NCI-H1930 (cell line): ENCODE data around the gene SMARCD1.
"Not testable (repeated sequence)": the region's sequence is repeated elsewhere in the genome, so short reads cannot be mapped to it uniquely, and the experiment has no call there.

Experiments
- DNase-seq, 2 experiments: peaks; one replicate each; lab custom pipeline; 2025; lab: John Stamatoyannopoulos, UW

The SMARCD1 gene

DNA sequence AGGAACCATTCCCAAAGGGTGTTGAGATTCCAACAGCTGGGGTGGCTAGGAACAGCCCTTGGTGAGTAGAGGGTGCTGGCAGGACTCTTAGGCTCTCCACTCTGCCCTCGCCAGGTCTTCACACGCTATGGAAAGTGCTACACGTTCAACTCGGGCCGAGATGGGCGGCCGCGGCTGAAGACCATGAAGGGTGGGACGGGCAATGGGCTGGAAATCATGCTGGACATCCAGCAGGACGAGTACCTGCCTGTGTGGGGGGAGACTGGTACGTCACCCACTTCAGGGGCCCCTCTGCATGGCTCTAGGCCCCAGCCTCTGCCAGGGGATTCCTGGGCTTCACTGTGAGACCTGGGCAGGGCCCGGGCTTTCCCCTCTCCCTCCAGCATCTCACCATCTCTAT lies 8.0 kb upstream of the SMARCD1 start:
- DNase-seq, result no peak

DNA sequence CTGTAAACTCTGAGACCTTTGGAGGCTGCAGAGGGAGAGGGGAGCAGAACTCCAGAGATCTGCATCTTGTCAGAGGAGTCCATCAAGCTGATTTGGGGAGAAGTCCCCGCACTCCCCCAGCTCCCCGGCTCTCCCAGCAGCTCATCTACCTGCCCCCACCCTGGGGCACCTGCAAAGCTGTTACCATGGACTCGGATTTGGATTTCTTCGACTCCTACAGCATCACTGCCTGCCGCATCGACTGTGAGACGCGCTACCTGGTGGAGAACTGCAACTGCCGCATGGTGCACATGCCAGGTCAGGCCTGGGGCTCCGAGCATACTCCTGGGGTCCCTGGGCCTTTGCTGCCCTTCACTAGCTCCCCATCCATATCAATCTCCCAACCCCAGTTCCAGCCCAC lies 6.9 kb upstream of the SMARCD1 start:
- no peak for DNase-seq

DNA sequence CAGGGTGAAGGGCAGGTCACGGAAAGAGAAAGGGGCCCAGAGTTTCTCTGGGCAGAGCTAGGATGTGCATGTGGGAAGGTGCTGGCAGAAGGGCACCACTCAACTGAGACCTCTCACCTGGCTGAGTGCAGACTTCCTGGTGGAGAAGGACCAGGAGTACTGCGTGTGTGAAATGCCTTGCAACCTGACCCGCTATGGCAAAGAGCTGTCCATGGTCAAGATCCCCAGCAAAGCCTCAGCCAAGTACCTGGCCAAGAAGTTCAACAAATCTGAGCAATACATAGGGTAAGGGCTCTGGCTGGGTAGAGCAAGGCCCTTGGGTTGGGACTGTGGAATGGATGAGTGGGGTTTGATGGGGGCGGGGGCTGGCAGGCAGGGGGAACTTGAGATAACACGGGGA lies 5.4 kb upstream of the SMARCD1 start:
- DNase-seq, result no peak

DNA sequence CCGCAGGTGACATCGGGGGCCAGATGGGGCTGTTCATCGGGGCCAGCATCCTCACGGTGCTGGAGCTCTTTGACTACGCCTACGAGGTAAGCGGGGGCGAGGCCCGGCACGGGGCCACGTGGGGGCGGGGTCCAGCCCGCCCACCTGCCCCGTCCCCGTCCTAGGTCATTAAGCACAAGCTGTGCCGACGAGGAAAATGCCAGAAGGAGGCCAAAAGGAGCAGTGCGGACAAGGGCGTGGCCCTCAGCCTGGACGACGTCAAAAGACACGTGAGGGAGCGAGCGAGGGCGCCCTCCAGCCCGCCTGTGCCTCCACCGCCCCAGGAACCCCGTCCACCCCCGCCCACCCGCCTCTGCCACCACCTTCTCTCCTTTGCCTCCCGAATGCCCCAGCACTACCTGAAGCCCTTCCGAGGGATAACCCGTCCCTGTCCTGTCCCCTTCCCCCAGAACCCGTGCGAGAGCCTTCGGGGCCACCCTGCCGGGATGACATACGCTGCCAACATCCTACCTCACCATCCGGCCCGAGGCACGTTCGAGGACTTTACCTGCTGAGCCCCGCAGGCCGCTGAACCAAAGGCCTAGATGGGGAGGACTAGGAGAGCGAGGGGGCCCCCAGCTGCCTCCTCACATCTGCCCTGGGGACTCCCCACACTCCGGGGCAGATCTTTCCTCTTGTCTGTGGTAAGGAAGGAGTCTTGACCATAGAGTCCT lies 3.9 kb upstream of the SMARCD1 start:
- no peak for DNase-seq

DNA sequence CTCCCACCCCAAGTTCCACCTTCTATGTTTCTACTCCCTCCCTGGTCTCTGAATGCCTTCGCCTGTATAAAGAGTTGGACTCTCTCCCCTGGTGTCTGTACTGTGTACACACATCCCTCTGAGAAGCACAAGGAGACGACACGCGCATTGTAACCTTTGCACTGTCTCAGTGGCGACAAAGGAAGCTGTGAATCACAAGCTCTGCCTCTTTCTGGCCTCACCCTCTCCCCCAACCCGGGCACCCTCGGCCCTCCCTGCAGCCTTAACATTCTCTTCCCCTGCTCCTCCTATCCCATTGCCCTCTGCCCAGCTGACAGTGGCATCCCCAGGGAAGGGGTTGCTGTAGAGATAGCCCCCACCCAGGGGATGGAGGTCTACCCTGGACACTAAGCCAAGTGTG lies 2.5 kb upstream of the SMARCD1 start:
- DNase-seq, result no peak

DNA sequence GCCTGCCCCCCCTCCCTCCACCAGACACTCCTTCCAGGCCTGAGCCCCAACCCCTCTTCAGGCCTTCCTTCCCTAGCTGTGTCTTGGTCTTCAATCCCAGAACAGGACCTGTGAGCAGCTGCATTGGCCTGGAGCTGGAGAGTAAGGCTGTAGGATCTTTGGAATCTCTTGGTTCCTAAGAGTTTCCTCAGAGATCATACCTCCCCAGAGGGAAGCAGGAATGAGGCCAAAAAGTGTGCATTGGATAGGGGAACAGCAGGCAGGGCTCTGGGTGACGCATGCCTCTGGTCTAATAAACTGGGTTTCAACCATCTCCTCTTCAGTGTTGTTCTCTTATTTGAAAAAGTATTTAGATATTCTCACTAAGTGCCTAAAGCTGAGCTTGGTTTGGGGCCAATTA lies 1.8 kb upstream of the SMARCD1 start:
- no peak for DNase-seq

DNA sequence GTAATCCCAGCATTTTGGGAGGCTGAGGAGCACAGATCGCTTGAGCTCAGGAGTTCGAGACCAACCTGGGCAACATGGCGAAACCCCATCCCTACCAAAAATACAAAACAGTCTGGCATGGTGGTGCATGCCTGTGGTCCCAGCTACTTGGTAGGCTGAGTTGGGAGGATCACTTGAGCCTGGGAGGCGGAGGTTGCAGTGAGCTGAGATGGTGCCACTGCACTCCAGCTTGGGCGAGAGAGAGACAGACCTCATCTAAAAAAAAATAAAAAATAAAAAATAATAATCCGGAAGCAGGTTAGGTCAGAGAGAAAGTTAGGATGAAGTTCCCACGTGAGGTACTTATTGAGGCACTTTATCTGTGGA lies 750 bp upstream of the SMARCD1 start:
- DNase-seq, result not testable (repeated sequence)

DNA sequence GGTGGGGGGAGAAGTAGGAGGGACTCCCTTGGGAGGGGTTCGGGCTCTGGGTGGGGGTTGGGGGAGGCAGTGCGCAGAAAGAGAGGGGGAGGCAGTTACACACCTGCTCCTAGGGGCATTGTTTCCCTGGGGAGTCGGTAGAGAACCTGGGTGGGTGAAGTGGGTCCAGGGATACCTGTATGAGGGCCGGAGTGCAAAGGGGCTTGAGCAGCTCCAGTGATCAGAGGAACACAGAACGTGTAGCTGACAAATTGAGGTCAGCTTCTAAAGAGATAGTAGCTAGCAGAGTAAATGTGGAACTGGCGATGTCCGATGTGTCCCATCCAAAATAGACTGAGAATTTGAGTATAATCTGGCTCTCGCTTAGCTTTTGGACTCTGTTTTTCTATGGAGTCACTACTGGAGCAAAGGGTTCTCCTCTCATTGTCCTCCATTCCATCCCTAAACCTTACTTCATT lies 502 bp downstream of the SMARCD1 start:
- no peak for DNase-seq

DNA sequence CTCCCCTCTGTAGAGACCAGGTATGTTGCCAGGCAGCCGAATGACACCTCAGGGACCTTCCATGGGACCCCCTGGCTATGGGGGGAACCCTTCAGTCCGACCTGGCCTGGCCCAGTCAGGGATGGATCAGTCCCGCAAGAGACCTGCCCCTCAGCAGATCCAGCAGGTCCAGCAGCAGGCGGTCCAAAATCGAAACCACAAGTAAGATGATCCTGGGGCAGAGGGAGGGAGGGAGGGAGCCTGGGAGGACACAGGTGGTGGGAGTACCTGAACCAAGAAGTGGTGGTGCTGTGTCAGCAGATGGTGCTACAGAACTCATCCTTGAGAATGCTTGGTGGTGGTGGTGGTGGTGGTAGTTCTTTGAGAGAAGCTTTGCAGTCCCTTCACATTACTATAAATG lies 1.0 kb downstream of the SMARCD1 start:
- no peak for DNase-seq

DNA sequence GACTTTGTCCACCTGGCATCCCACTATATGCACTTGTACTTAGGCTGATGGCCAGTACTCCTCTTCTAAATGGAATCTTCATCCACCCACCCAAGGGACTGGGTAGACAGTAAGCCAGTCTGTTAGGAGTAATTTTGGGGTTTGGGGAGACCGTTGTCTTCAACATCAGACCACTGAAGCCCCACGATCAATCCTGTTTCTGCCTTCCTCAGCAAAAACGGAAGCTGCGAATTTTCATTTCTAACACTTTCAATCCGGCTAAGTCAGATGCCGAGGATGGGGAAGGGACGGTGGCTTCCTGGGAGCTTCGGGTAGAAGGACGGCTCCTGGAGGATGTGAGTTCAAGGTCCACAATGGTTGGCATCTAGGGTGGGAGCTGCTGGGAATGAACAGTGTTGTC lies 2.0 kb downstream of the SMARCD1 start:
- DNase-seq, result no peak

DNA sequence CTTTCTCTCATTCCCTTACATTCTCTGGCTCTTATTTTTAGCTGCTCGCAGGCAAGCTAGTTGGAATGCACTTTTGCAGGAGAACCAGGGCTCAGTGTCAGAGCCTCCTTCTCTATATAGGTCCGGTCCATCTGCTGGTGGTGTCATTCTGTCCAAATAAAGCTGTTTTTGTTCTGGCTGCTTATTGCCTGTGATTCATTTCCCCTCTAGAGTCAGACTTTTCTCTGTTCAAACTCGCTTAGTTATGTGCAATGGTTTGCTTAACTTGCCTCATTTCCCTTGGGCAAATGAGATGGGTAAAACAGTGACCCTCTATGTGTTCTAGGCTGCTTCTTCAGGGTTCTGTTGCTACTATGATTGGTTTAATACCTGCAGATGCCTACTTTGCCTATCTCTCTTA lies 2.9 kb downstream of the SMARCD1 start:
- DNase-seq, result no peak

DNA sequence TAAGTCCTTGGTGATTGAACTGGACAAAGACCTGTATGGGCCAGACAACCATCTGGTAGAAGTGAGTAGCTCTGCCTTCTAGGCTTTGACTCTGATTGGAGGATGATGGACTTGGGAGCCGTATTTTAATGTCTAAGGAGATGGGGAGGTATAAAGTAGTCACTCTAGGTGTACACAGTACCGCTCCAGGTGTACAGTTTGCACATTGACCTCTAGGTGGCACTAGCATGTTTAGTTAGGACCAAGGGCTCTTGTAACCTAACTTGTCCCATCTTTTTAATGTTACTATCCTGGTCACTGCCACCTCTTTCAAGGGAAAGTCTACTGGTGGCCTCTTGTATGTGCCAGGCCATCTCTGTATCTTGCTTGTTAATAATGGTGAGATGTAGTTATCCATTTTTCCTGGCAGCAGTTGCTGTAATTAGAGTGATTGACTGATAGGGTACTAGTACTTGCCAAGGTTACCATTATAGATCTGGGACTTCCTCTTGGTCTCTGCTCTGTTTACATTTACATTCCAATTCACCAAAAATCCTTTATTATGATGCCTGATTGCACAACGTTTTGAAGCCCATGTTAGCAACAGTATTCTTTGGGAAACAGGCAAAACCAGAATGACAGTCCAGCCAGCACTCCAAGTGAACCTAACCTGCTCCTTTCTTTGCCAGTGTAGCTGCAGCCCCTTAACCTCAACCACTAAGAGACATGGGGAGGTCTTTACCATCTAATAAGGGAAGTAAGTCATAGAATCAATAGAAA lies 3.6 kb downstream of the SMARCD1 start:
- peak; percentile 22 to 48 for DNase-seq

DNA sequence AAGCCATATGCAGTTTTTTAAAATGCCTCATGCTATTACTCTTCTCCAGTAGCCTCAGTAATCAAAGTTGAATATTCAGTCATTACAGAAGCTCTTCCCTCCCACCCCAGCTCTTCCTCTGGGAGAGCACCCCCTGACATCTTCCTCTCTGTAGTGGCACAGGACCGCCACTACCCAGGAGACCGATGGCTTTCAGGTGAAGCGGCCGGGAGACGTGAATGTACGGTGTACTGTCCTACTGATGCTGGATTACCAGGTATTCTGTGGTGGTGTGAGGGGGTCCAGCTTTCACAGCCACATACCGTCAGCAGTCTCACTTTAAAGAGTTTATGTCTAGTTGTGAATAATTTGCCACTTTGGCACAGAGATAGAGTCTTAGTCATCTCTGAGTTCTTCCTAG lies 4.6 kb downstream of the SMARCD1 start:
- DNase-seq, result no peak

DNA sequence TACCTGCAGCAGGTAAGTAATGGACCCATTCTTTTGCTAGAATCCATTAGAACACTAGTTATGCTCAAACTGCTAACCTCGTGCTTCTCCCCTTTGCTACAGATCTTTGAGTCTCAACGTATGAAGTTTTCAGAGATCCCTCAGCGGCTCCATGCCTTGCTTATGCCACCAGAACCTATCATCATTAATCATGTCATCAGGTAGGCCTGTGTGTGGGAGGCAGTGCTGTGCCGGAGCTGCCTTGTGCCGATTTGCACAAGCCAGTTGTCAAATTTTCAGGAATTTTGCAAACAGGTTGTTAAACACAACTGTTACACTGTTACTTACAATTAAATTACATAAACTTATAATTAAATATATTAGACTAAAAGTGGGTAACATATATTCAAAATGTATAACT lies 5.2 kb downstream of the SMARCD1 start:
- no peak for DNase-seq

DNA sequence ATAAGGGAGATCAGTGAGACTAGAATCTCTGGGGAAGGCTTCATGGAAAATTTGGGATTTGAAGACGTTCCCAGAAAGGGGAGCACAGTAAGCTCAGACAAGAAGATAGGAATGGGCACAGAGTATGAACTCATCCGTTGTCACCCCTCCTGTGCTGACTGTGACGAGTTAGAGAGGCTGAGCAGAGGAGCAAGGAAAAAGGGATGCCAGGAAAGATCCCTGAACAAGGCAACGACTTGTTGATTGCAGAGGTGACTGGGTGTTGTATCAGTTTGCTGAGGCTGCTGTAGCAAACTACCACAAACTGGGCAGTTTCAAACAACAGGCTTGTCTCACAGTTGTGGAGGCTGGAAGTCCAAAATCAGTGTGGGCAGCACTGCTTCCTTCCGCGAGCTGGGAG lies 12.8 kb downstream of the SMARCD1 start:
- no peak for DNase-seq

DNA sequence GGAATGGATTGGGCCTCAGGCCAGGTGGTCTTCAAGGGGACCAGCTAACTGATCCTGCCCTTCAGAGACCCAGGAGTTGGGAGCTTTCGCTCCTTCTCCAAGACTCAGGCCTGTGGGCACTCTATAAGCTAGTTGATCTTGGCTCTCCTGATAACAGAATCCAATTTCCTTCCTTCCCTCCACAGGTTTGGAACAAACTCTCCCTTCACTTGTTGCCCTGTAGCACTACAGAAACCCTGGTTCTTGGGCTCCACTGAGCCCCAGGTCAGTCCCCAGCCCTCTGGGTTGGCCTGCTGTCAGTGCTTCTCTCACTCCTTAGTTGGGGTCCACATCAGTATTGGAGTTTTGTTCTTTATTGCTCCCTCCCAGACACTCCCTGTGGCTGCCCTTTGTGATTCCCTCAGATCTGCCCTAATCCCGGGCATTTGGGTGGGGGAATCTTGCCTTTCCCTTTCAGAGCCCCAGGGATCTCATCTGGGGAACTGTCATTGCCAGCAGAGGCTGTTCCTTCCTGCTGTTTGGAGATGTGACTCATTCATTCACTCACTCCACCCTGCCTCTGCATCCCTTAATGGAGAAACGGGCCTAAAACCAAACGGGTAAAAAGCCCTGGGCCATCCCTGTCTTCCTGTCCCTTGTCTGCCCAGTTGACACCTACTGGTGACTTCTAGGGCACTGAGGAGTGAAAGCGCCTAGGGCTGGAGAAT lies 14.3 kb downstream of the SMARCD1 start:
- no peak for DNase-seq

DNA sequence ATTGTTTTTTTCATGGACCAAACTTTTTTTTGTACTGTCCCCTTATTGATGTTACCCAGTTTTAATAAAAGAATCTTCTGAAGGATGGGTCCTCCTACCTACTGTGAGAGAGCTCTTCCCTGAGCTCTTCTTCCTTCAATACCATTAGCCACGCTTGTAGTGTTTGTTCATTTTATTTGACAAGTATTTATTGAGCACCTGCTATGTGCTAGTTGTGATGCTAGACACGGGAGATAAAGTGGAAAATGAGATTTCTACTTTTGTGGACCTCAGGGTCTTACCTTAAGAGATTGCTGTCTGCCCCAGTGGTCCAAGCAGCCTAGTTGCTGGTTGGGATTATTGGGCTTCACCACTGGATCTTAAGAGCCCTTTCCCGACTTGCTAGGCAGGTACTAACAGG lies 15.4 kb downstream of the SMARCD1 start:
- DNase-seq, result no peak

DNA sequence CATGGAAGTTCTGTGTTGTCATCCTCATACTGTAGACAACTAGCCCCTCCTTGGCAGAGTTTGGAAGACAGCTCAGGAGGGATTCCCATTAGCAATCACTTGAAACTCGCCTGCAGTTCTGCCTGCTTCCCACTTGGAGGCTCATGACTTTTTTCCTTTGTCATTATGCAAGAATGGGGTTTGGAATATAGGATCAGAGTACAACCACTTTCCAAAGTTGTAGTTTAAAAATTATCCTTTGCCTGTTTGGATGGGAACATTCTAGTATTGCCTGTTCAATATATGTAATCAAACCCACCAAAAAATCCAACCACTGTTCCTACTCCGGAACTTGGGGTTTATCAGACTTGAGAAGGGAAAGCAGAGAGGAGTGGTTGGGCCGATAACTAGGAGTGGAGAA lies 16.5 kb downstream of the SMARCD1 start:
- DNase-seq, result no peak

DNA sequence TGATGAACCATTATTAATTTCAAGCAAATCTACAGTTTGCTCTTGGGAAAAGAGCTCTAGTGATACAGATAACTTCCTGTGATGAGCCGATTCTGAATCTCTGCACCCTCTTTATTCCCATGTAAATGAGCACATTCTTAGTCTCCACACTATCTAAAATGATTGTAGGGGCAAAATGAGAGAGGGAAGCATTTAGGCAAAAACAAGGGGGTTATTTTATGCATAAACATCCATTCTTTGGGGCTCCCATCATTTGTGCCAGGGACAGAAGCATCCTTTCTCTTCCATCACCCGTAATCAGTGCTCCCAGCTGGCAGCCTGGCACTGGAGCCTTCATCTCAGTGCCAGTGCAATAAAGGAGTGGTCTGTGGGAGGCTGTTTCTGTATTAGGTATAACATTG lies 17.0 kb downstream of the SMARCD1 start:
- no peak for DNase-seq

DNA sequence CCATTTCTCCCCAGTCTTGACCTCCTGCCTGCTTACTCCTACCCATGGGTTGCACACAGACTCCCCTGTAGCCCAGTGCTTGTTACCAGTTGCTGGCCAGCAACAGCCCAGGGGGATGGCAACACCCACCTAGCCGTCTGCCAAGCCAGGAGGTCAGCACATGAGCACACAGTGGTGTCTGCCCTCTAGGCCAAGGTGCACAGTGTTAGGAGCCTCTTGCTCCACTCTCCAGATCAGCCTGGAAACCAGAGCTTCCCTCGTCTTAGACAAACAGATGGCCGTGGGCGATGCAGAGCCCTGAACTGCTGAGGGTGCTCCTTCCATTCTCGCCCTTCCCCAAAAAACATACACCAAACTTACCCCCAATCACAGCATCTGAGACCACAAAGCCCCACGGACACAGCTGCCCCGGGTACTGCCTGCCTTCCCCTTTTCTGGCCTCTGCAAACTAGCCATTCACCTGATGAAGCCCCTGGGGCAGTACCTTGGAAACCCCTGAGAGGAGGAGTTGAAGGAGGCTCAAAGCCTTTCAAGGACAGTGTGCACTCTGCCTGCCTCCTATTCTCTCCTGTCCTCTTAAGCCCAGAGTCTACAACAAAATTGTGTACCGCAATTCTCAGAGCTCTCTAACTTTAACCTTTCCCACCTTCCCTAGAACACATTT lies 17.6 kb downstream of the SMARCD1 start:
- no peak for DNase-seq

DNA sequence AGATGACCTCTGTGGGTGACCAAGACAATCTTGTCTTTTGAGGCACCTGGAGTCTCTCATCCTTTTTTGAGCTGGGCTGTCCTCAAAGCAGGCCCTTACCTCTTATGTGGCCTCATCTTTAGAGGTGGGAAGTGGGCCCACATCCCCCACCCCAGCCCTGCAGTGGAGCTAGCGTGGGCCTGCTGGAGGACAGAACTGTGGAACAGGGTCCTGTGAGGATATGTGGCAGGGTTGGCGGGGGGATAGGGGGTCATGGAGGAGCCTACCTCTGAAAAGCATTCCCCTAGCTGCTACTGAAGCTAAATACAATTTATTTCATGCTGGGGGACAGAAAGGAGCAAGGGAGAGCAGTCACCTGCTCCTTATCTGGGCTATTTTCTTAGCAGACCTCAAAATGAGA lies 18.2 kb downstream of the SMARCD1 start:
- DNase-seq, result no peak

DNA sequence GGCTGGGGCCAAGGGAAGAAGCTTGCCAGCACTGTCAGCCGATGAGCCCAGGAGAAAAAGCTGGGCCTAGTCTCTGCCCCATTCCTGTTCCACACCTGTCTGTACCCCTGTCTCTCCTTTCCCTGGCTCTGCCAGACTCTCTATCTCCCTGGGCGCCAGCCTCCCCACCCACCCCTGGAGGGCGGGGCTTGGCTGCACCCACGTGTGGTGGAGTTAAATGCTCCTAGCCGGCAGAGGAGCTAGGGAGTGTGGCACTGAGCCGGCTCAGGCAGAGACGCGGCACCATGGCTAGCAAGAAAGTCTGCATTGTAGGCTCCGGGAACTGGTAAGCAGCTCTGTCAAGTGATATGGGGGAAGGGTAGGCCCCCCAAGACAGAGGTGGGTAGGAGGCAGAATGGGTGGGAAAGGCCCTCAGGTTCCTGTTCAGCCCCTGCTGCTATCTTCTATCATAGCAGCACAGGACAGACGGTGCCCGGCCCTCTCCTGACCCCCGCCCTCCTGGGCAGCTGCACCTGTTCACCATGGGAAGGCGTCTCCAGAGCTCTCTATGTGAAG lies 18.7 kb downstream of the SMARCD1 start, which contains the start of gene GPD1:
Gene GPD1 (plus strand): TSS at position 242 of the 555 bp plus-strand sequence. CDS start 43 bp downstream, at position 285.
- DNase-seq, result no peak
